HT-29 (cell line): ENCODE results near the gene GRAMD2B. TPM values are rescaled to one million over a fixed set of nuclear protein-coding genes. Genes with fewer than 3 reads are reported as not detected.
A peak's percentile ranks its signal among the peaks of the same experiment; 100 is the strongest.
"Not testable (repeated sequence)": the region's sequence is repeated elsewhere in the genome, so short reads cannot be mapped to it uniquely, and the experiment has no call there.

Experiments used
- DNase-seq: peaks from one replicate; pipeline ENCODE4 v3.0.0-alpha.2; 2015; ENCODE audit warnings: low spot score
- total RNA-seq: library from RNA; depleted of rRNA; stranded (reverse); fragments of >200 nt; shearing (Covaris generic); gene quantifications from 2 replicates; pipeline ENCODE4 v1.2.3, GENCODE V29; 2014

The GRAMD2B gene
- total RNA-seq, 1 experiment from 2014 or later = 5.7 TPM

- no peak for DNase-seq
Measured at GRCh38 chr5:126509339-126509738, 86.1 kb downstream of the GRAMD2B start.

- no peak for DNase-seq
Measured at GRCh38 chr5:126511961-126512360, 88.8 kb downstream of the GRAMD2B start.

DNA sequence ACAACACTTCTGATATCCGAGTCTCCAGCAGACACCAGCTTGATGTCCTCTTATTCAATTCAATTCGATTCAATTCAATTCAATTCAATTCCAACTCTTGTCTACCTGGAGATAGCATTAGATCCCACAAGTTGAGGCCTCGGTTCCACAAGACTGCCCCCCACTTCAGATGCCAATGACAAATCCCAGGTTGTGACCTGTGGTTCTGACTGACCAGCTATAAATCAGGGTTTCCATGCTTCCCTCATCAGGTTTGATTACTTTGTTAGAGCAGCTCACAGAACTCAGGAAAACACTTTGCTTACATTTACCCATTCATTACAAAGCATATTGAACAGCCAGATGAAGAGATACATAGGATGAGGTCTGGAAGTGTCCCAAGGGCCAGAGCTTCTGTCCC lies 89.2 kb downstream of the GRAMD2B start:
- no peak for DNase-seq

GRCh38 chr5:126513302-126513701 lies 90.1 kb downstream of the GRAMD2B start:
- DNase-seq = no peak

- no peak for DNase-seq
Measured at GRCh38 chr5:126513703-126514102, 90.5 kb downstream of the GRAMD2B start.

DNA sequence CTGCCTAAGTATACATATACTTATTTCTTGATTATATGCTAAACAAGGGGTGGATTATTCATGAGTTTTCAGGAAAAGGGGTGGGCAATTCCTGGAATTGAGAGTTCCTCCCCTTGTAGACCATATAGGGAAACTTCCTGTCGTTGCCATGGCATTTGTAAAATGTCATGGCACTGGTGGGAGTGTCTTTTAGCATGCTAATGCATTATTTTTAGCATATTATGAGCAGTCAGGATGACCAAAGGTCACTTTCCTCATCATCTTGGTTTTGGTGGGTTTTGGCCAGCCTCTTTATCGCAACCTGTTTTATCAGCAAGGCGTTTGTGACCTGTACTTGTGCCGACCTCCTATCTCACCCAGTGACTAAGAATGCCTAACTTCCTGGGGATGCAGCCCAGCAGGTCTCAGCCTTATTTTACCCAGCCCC lies 90.9 kb downstream of the GRAMD2B start:
- no peak for DNase-seq

GRCh38 chr5:126514558-126515141 lies 91.4 kb downstream of the GRAMD2B start:
- DNase-seq = no peak

DNA sequence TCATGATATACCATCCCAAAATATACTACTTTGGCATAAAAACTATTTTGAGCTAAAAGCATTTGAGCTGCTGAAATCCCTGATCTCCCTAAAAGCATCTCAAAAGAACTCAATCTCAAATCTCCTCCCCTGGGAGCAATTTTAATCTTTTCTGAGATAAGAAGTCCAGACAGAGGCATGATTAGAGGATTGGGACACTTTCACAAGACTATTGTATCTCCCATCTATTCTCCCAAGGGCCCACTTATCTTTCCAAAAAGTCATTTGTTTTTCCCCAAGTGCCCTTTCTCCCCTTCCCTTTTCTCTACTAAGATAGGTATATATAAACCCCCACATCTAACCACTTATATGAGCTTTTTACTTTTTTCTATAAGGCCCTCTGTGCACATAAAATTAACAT lies 92.1 kb downstream of the GRAMD2B start:
- DNase-seq = no peak

GRCh38 chr5:126516133-126516532 lies 92.9 kb downstream of the GRAMD2B start:
- DNase-seq = no peak

- no peak for DNase-seq
Measured at GRCh38 chr5:126516852-126517251, 93.6 kb downstream of the GRAMD2B start.

GRCh38 chr5:126519223-126519622 lies 96.0 kb downstream of the GRAMD2B start:
- not testable (repeated sequence) for DNase-seq

GRCh38 chr5:126519637-126520592 lies 96.7 kb downstream of the GRAMD2B start:
- DNase-seq = no peak

GRCh38 chr5:126520593-126520953 lies 97.4 kb downstream of the GRAMD2B start:
- DNase-seq = no peak

- no peak for DNase-seq
Measured at GRCh38 chr5:126521130-126521529, 97.9 kb downstream of the GRAMD2B start.

DNA sequence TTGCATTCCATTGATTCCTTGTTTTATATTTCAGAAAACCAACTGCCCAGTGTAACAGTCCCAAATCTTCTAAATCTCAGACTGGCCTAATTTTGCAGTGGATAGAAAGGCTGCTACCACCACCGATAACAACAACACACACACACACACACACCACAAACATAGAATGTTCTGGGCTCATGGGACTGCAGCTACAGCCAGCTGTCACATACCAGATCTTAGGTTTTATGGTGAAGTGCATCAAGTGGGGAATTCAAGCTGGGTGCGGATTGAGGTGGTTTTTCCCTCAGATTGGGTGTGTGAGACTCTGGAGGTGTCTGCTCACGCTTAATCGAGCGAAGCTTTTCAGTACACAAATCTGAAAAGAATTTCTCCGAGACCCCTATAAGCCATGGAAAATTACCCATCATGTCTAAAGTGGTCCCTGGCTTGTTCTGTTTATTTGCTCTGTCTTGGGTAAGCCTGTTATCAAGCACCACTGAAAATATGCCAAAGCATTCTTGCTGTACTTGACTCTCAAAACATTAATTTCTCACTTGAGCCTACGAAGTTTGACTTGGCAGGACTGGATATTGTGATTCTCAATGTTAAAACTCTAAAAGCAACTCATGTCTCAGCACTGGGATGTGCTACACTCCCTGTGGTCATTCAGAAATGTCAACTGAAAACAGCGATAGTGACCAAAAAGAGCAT lies 100.8 kb downstream of the GRAMD2B start:
- no peak for DNase-seq

- DNase-seq = peak; percentile 39
Measured at GRCh38 chr5:126525630-126526245, 102.5 kb downstream of the GRAMD2B start.

DNA sequence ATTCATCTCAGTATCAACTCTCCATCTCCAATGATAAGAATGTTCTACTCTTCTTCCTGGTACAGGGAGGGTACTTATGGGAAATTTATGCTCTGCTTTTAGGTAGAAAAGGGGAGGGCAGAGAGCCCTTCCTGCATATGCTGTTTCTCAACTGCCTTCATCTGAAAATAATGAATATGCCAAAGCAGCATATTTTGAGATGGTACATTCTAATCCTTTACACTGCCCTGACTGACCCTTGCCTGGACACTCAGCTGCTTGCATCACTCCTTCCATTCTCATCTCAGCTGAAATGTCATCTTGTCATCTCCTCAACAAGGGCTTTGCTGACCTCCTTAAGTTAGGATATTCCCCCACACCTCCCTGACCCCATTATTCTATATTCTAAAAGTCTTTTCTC lies 103.3 kb downstream of the GRAMD2B start:
- no peak for DNase-seq

DNA sequence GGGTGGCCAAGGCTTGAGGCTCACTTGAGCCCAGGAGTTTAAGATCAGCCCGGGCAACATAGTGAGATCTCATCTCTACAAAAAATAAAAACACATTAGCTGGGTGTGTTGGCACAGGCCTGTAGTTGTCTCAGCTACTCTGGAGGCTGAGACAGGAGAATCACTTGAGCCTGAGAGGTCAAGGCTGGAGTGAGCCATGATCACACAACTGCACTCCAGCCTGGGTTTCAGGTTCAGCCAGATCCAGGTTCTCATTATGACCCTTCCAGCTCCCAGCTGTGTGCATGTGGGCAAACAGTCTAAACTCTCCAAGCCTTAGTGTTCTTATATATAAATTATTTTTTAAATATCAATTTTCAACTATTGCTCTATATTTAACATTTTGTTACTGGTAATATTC lies 103.9 kb downstream of the GRAMD2B start:
- no peak for DNase-seq

DNA sequence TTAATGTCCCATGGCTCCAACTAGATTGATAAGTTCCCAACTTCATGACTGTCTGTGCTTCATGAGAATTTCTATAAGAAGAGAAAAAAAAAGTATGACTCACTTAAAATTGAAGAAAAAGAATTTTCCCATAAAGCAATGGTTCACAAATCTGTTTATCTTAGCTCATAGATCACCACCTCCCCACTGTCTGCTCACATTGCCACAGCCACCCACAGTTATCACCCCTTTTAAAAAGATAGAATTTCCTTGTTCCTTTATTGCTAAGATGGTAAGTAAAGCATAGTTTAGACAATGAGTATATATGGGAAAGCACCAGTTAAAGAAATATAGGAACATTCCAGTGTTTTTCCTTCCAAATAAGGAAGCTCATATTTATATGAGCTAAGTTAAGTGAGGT lies 104.7 kb downstream of the GRAMD2B start:
- DNase-seq = no peak

DNA sequence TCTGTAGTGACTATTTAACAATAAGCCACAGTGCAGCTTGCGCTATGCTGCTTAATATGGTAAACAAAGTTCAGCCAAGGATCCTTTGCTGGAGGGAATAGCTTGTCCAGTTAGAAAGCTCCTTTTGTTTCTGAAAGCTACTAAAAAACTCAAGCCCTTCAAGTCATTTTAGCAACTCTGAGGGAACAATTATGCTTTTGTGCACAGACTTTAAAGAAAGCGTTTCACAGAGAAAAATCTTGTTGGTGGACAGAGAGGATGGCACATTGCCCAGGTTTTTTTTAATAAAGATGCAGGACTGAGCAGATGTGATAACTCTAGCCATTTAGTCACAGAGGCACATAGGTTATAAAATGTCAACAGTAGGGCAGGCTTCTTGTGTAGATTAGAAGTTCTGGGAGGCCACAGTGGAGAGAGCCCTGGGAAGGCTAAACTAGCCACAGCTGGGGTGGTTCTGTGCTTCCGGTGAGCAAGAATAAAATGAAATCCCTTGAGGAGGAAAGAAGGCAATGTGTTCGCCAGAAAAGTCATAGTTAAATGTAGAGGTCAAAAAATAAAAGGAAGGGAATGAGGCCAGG lies 108.4 kb downstream of the GRAMD2B start:
- DNase-seq = no peak

DNA sequence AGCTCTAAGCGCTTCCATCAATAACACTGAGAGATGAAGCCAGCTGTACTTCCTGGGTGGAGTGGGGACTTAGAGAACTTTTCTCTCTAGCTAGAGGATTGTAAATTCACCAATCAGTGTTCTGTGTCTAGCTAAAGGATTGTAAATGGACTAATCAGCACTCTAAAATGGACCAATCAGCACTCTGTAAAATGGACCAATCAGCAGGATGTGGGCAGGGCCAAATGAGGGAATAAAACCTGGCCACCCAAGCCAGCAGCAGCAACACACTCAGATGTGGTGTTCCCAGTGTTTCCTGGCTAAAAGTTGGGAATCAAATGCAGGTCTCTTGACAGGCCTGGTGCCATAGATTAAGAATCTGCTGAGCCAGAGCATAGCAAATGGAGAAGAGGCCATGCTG lies 111.3 kb downstream of the GRAMD2B start:
- no peak for DNase-seq
